Hematopoietic multipotent progenitor cell treated with erythropoietin and hydrocortisone succinate and interleukin-3 and kit ligand, for 17 days (in vitro differentiated cells): Measurements from ENCODE around the gene SKOR1.

ENCODE experiments used
- DNase-seq: peaks from one replicate; pipeline ENCODE4 v3.0.0-alpha.2; 2015; ENCODE audit warnings: low spot score

Gene SKOR1

DNA sequence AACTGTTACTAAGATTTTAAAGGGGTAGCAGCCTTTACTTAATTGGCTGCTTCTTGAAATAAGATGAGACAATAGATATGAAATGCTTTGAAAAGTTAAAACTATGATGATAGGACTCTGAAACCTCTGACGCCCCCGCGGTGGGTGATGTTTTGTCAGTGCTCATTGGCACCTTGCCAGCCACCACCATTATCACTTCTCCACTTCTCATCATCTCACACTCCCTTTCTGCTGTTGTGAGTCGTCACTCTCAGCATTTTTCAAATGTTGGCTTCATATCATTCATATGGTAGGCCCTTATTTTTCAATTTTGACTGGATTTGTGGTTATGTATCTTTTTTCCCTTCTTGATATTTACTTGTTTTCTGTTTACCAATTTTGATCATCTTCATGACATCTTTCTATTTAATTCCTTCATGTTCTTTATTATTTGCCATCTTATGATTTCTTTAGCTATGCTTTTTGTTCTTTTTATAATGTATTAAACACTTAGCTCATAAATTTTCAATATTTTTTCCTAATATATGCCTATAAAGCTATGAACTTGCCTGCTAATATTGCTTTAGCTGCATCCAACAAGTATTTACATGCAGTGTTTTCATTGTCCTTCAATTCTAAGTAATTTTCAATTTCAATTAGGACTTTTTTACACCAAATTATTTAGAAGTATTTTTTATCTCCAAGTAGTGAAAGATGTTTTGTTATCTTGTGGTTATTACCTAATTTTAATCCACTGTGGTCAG, 30.3 kb upstream of the SKOR1 start:
- no peak for DNase-seq

DNA sequence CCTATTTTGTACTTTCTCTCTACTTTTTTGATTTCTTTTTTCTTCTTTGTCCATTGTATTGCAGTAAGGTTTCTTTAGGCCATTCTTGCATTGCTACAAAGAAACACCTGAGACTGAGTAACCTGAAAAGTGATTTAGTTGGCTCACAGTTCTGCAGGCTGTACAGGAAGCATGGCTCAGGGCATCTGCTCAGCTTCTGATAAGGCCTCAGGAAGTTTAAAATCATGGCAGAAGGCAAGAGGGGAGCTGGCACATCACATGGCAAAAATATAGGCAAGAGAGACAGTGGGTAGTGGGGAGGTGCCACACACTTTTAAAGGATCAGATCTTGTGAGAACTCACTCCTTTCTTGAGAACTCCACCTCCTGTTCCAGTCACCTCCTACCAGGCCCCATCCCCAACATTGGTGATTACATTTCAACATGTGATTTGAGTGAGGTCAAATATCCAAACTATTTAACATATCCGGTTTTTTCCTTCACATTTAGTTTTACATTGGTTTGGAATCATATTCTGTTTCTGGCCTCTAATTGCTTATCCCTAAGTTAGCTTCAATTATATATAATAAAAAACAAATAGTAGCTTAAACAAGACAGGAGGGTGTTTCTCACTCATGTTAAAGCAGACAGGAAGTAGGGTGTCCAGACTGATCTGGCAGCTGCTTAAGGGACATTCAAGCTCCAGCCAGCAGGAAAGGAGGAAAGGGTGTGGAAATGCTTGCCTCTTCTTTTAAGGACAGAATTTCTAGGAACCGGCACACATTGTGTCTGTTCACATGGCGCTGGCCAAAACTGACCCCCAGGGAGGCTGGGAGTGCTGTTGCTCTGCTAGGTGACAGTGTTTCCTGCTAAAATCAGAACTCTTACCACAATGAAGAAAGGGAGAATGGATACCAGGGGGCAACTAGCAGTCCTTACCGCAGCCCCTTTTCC, 28.8 kb upstream of the SKOR1 start:
- no peak for DNase-seq

DNA sequence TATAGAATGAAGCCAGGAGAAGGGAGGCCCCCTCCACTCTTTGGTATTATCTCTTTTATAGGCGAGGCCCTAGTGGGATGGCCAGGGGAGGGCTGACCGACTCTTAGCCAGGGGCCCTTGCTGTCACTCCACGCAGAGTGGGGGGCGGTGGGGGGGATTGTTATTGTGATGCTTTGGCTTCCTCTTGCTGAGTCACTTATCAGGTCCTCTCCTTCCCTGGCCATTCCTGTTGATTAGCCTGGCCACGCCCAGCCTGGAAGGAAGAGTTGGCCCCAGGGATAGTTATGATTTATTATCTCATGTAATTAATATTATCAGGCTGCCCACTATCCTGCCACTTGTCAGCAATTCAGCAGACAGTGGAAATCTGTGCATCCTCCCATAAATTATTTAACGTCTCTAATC, 25.5 kb upstream of the SKOR1 start:
- no peak for DNase-seq

DNA sequence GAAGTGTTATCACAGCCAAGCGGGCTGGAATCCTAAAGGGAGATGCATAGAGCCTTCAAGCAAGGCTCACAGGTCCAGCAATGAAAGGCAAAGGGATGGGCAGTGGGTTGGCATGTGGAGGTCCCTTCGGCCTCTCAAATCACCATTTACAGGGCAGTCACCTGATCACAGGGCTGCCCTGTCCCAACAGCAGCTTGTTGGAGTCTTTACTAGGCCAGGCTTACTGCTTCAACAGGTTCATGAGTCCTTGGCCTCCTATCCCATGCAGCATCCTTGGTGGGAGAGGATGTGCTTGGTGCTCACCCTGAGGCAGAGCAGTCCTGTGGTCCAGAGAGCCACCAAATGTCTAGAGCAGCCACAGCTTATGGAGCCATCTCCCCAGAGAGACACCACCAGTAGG, 24.2 kb upstream of the SKOR1 start:
- no peak for DNase-seq

DNA sequence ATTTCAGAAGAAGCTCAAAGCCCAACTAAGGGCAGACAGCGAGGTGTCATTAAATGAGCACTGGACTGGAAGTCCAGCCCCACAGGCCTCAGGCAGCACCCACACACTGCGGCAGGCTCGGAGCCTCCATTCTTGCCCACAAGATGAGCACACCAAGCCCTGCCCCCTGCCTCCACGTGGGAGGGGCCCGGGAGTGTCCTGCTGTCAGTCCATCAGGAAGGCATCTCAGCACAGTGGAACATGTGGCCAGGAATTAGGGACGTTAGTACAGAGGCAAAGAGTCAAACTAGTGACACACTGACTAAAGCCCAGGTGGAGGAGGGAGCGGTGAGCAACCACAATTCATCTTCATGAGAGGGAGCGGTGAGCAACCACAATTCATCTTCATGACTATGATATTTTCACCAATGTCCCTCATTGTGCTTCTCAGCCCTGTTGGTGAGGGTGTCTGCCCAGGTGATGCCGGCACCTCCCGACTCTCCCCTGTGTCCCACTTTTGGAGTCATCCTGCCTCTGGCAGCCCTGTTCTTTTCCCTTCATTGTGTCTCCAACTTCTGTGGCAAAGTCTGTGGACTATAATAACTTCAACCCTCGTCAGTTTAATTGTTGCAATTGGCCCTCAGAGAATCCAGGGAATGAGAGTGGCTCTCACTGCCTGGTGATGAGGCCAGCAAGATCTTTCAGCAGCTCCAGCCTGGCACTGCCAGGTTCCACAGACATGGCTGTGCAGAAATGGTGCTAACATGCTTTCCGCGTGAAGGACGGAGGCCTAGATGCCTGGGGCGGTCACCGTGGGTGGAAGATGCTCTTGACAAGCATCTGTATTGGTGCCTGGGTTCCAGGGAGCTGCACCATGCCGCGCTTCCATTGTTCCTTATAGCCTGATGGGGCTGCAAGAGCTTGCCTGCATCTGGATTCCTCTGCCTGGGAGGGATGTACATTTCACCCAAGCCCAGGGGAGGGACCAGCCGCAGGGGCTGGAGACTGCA, 23.1 kb upstream of the SKOR1 start:
- DNase-seq = no peak

DNA sequence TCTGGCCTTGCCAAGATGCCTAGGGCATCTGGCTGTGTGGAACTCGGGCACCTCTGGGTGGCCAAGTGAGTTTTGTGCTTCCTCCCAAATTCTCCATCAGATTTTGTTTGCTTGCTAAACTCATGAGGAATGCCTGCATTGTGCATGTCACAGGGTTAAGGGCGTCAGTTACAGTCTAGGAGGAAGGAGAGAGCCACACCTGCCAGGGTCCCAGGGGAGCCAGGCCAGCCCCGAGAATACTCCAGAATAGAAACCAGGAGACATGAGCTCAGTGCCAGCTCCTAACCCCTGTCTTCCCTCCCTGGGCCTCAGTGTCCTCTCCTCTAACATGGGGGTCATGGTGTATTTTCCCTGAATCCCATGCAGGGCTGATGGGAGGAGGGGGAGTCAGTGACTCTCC, 22.0 kb upstream of the SKOR1 start:
- DNase-seq = no peak

DNA sequence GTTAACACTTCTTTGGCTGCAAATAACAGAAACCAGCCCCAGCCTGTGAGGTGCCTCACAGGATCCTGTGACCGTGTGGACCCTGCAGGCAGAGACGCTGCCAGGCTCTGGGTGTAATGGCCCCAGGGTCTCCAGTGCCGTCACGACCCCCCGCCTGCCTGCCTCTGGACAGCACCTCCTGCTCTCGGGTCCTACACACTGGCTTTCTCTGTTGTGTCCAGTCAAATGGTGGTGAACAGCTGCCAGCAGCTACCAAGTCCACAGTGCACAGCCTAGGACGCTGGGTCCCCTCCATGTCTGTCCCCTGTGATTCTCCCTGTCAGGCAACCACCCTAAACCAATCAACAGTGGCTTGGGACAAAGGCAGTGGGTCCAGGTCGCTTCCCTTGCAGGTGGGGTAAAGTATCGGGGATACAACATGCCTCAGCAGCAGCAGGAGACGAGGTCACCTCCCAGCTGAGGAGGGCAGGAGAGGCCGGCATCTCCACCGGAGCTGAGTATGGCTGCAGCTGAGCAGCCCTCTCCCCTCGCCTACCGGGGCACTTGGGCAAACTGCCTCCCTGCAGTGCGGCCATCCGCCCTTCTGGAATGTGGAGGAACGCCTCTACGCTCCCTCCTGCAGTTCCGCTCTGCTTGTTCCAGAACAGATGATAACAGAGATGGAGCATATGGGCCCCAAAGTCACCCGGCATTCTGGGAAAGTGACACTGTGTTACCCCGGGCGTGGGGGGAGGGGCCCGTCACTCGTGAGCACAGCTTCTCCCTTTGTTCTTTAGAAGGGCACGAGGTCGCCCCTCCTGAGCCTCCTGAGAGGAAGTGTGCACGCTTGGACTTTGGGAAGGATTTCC, 21.1 kb upstream of the SKOR1 start:
- no peak for DNase-seq

DNA sequence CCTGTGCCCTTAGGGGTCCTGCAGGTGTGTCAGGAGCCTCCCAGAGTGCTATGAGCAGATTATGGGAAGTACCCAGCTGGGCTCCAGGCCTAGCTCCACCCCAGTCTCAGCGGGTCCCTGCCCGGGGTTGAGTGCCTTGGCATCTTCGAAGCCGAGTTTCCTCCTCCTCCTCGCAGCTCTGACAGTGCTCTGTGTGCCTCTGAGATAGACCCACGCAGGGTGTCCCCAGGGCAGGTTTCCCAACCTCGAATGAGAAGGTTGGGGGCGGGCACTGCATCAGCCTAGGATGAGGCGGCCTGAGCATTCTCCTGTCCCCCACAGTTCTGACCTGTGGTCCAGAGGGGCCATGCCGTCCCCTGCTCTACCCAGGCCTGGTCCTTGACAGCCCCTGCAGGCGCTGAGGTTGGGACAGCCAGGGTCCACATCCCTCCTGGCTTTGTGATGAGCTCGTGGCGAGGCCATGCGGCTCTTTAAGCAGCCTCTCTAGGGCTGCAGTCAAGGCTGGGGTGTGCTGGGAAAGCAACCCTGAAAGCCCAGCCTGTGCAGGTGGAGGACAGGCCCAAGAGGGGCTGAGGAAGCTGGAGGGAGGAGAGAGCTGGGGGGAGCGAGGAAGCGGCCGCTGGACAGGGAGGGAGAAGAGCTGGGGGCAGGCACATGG, 20.2 kb upstream of the SKOR1 start:
- no peak for DNase-seq

DNA sequence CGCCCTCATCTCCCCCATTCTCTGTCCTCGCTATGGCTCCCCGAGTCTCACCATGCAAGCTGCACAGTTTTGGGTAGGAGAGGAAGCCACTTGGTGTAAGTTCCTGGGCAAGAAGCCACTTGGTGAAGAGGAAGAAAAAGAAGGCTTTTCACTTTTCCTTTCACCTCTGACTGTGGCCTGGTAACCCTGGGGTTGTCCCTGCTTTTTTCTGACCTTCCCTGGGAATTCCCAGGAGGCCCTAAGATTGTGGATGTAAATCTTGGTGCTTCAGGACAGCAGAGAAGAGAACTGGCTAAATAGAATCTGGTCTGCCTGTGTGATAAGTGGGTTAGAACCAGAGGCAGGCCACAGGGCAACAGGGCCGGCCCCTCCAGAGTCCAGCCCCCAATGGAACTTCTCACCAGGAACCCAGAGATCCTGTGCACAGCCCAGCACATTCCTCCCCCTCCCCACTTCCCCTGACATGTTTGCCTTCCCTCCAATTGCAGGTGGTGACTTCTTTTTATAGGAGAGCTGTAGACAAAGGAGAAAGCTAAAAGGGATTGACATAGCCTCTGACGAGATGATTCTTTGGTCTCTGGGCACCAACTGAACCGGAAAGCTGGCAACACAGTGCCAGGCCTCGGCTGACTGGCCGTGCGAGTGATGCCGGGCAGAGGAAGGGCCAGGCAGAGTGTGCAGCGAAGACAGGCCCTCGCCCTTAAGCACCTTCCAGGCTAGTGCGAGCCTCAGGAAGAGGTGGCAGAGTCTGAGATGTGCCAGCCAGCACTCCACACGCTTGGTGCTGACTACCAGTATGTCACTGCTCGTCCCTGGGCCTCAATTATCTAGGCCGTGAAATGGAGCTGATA, 19.4 kb upstream of the SKOR1 start:
- no peak for DNase-seq

DNA sequence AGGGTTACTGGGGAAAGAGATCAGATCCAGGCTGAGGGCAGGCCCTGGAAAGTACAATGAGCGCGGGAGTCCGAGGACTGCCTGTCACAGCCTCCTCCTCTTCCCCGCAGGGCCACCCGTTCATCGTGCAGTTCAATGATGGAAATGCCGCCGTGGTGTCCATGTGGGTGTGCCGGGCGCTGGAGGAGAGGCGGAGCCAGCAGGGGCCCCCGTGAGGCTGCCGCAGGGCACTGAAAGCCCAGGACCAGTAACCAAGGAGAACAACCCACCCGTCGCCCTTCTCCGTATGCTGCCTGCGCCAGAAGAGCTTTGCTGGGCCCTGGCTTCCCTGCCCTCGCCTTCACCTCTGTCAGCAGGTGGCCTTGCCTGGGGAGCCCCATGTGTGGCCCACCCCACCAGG, 18.8 kb upstream of the SKOR1 start:
- DNase-seq = no peak

DNA sequence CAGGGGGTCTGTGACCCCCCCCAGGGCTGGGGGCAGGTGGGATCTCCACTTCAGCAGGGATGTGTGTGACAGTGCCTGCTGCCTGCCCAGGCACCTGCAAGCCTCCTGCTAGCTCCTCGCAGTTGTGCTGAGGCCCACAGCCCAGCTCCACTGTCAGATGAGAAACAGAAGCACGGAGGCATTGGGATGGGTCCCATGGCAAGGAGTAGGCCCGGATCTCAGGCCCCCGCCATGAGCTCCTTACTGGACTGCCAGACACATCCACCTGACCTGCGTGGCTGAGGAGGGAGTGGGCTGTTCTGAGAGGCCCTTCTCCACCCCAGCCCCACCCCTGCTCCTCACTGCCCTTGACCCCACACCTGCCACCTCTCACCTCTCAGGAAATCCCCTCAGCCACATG, 18.2 kb upstream of the SKOR1 start:
- no peak for DNase-seq

DNA sequence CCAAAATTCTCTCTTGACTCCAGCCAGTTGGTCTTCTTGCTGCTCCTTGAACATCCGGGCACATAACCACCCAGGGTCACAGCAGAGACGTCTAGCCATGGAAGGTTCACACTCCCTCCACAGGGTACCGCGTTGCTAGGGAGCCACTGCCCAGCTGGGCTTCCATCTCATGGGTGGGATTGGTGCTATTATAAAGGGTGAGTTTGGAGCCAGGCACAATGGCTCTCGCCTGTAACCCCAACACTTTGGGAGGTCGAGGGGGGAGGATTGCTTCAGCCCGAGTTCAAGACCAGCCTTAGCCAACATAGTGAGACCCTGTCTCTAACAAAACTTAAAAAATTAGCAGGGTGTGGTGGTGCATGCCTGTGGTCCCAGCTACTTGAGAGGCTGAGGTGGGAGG, 17.5 kb upstream of the SKOR1 start:
- no peak for DNase-seq

DNA sequence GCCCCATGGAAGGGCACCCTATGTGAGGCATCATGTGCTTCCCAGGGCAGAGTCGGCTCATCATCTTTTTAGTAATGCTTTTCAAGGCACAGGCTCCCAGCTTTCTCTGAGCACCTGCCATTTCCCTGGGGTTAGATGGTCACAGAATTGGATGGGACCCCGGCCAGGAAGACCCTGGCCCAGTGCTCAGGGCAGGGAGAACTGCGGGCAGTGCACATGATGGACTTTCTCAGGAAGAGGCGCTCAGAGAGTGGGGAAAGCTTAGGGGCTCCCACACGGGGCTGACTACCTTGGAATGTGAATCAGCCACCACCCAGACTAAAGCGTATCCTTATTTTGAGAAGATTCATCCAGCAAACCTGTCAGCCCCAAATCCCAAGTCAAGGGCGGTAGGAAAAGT, 16.5 kb upstream of the SKOR1 start:
- DNase-seq = no peak

DNA sequence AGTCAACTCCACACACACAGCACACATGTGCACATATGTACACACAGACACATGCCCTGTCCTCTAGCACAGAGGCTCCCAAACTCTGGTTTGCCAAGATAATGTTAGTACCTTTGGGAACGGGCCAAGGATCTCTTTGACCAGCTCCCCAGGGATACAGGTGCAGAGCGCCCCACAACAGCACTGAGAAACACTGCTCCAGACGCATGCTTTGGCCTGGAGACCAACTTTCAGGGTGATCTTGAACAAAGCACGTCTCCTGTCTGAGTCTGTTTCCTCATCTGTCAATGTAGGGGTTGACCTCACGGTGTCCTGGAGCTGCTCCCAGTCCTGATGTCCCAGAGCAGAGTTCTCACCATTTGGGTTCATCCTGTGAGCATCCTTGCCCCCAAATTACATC, 15.9 kb upstream of the SKOR1 start:
- no peak for DNase-seq

DNA sequence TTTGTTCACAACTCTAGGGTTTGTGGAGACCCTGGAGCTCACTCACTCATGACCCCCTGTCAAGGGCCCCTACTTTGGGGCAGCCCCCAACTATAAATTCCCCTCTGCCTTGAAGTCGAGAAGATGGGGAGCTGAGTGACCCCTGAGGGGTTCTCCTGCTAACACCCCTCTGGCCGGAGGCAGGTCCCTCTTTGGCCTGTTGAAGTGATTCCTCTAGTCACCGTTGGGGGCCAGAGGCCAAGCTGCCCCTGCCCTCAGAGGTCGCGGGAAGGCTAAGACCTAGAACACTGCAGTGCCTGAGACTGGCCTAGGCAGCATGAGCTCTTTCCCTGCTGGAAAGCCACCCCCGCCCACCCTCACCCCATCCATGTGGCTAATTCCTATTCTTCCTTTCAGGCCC, 15.4 kb upstream of the SKOR1 start:
- no peak for DNase-seq

DNA sequence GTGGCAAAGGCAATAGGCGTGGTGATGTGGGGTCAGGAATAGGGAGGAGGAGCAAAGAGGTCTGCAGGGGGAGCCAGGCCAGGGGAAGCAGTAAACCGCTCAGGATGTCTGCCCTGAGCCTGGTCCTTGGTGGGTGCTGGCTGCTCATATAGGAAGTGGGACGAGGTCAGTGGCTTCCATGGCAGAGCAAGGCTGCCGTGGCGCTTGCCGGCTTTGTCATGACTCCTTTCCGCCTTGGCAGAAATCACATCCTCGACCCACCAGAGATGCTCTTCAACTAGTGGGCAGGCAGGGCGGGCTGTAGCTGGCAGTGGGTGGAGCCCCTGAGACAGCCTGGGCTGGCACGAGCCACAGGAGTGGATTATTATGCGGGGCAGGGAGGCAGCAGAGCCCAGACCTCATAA, 13.1 kb upstream of the SKOR1 start:
- DNase-seq = no peak

DNA sequence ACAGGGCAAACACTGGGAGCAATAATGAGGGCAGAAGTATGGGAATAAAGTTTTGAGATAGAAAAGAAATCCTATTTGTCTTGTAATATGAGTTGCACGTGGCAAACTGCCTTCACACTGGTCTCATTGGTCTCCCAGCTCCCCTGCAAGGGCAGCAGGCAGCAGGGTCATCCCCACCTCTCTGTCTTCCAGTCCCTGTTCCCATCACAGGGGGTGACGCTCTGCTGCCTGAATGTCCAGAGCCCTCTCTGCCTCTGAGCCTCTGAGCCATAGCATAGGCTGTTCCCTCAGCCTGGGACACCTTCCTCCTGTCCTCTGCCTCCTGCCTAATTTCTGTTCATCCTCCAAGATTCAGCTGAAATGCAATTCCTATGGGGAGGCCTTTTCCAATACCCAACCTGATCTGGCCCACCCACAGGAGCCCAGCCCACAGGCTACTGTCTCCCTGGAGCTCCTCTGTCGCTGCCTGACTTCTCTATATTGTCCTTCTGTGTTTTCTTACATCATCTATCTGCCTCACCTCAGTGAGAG, 12.1 kb upstream of the SKOR1 start:
- no peak for DNase-seq

DNA sequence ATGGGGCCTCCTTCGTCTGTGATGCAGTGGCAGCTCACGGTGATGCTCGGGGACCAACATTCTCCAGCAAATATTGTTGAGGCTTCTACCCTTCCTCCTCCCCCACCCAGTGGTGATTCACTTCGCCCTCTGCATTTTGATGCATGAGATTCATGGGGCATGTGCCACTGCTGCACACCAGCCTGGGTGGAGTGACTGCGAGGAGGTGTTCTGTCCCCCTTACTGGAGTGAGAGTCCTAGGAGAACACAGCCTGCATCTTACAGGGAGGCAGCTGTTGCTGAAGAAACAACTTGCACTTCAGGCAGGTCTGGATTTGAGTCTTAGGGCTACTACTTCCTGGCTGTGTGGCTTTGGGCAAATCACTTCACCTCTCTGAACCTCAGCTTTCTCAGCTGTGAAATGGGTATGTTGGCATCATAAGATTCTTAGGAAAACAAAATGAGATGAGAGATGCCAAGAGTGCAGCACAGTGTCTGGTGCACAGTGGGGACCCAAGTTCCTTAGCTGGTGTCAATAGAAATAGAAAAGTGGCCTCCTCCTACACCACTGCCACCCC, 10.2 kb upstream of the SKOR1 start:
- no peak for DNase-seq

DNA sequence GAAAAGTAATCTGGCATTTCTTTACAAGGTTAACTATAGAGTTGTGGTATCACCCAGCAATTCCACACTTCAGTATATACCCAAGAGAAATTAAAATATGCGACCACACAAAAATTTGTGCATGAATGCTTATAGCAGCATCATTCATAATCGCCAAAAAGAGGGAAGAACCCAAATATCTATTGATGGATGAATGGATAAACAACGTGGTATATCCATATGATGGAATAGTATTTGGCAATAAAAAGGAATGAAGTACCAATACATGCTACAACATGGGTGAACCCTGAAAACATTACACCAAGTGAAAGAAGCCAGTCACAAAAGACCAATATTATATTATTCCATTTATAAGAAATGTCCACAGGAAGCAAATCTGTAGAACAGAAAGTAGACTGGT, 8.6 kb upstream of the SKOR1 start:
- no peak for DNase-seq
